H1 (cell line): ENCODE results near the gene RHO. TPM values are rescaled to one million over a fixed set of nuclear protein-coding genes. Genes with fewer than 3 reads are reported as not detected.

Source experiments
- EGR1 ChIP-seq: IDR thresholded peaks from 2 replicates; pipeline ENCODE4 v1.6.1; 2011; ENCODE audit warnings: low read depth, low read length, borderline replicate concordance
- POLR2AphosphoS5 ChIP-seq: IDR thresholded peaks from 2 replicates; pipeline ENCODE4 v1.6.1; 2011; ENCODE audit warnings: low read depth, low read length
- TAF1 ChIP-seq: IDR thresholded peaks from 2 replicates; pipeline ENCODE4 v1.6.1; 2011; ENCODE audit warnings: mild to moderate bottlenecking, low read depth, low read length
- TAF7 ChIP-seq: optimal IDR thresholded peaks from 2 replicates; pipeline ENCODE3; 2011; ENCODE audit warnings: low read depth, mild to moderate bottlenecking, inconsistent platforms, low read length, moderate library complexity, borderline replicate concordance
- polyA plus RNA-seq, 7 experiments: library from polyadenylated mRNA; depleted of rRNA in 3 of 7; stranded (reverse) in 5 of 7; unstranded in 2 of 7; fragments of >200 nt in 5 of 7; fragments of 200-250 nt in 2 of 7; gene quantifications; 1 replicate in 5 of 7; 2 replicates in 1 of 7; 4 replicates in 1 of 7; pipeline versions ENCODE4 v1.2.1 to v1.2.3, GENCODE V29; 2011 to 2013; ENCODE audit warnings: missing spikeins in 2 of 7, mixed read lengths in 2 of 7
- total RNA-seq: library from RNA; stranded (reverse); fragmentation: NEBNext Ultra II Directional; extraction: Animal tissue kit (Norgen Biotek cat#: 25700); gene quantifications from 2 replicates; pipeline ENCODE4 v1.2.1, GENCODE V29; 2021

The RHO gene
- total and polyA plus RNA-seq, 2 of the 8 experiments (the other 6 are each of a cell fraction or from before 2014, with no cell fraction given): not detected

- TF ChIP-seq POLR2AphosphoS5 (no peak), TAF7 (no peak), TAF1 (no peak), EGR1 (no peak)
These were observed 2.1 kb upstream of the RHO start (continued) for GRCh38 chr3:129526121-129526900.
